ENCODE data around the gene RBM10.
A peak's percentile ranks its signal among the peaks of the same experiment; 100 is the strongest.

Gene RBM10

DNA sequence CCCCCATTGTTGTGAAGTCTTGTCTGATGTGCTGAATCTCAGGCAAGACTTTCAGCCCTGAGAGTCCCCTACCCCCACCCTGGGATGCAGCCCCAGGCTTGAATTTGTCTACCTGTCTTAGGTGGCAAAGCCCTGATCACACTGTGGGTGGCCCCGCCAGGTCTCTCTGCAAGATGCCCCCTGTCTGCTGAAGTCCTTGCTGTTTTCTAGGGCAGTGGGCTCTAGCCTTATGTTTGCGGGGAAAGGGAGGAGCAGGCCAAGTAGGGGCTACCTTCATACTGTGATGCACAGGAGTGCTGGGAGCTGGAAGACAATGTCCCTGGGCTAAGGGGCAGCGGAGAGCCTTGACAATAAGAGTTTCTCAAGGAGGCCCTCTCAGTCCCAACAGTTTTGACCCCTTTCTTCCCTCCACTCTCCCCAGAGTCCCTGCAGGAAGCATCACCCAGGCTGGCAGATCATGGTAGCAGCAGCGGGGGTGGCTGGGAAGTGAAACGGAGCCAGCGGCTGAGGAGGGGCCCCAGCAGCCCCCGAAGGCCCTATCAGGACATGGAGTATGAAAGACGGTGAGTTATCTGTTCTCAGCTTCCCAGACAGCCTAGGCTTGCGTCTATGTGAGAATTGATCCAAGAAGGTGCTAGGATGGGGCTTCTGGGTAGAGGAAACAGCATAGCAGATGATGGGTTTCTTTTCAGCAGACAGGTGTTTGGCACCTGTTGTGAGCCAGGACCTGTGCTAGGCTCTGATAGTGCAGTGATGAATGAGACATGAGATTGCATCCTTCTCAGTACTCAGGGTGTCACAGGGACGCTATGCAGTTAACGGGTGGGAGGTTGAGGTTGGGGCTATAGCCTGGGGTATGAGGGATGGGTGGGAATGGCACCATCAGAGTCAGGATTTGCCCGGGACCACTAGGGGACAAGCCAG lies 2.2 kb downstream of the RBM10 start:
- DNase-seq, result no peak

DNA sequence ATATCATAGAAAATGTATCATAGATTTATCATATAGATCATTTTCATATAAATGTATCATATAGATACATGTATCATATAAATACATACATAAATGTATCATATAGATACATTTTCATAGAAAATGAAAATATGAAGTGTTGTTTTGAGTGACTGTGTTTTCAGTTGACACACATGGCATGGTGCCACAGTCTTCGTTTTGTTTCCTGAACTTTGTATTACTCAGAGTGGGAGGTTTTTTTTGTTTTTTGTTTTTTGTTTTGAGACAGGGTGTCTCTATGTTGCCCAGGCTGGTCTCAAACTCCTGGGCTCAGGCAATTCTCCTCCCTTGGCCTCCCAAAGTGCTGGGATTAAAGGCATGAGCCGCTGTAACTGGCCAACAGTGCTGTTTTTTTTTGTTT lies 3.9 kb downstream of the RBM10 start:
- no peak for DNase-seq

DNA sequence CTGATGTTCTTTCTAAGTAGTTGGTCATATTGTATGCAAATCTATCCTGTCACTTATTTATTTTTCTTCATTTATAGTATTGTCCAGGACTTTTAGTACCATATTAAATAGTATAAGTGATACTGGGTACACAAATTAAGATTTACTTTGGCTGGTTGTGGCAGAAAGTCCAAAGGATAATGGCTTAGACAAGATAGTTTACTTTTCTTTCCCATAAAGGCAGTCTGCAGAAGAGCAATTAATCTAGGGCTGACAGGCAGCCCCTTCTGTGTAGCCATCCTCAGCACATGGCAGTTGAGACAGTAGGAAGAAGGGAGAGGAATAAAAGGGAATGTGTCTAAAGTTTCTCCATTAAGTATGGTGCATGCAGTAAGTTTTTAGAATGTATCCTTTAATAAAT lies 6.4 kb downstream of the RBM10 start:
- DNase-seq, result no peak

DNA sequence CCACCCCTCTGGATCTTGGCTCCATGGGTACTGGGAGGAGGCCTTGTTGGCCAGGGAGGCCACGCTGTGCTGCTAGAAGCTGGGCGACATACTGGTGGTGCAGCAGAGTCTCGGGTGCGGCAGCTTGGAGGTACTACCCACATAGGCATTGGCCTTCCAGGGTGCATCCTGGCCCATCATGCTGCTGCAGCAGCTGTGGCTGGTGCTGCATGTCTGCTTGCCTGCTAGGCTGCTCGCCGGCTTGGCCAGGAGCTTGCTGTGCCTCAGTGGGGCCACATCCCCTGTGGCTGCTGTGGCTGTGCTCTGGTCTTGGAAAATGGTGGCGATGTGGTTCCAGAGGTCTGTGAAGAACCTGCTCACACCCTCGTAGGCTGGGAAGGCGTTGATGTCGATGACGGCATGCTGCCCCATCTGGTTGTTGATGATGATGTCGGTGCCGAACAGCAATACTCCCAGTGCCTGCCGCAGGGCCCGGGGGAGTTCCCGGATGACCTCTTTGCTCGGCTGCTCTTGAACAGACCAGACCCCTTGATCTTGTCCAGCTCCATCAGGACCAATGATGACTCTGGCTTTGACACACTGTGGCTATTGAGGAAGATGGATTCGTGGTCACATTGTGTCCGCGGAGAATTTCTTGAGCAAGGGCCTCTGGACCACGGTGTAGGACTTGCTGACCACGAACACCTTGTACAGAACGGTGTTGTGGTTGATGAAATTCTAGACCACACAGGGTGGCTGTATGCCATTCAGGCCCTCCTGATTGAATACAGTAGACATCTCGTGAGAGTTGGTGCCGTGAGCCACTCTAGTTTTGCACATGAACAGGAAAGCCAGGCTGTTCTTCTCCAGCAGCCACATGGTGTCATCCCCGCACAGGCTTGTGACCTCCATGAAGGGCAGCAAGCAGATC lies 11.8 kb downstream of the RBM10 start:
- peak; percentile 3 for DNase-seq

DNA sequence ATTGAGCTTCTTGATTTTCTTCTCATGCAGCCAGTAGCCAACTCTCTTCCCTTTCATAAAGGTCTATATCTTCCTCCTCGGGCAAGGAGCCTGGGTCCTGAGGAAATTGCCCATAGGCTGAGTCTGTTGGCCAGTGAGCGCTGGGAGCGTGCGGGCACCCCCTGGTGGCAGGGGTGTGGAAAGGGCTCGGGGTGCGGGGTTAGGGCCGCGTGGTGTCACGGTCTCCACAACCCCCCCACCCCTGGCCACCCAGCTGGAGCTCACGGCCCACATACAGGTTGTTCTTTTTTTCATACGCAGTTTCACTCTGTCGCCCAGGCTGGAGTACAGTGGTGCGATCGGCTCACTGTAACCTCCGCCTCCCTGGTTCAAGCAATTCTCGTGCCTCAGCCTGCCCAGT lies 13.1 kb downstream of the RBM10 start:
- no peak for DNase-seq

DNA sequence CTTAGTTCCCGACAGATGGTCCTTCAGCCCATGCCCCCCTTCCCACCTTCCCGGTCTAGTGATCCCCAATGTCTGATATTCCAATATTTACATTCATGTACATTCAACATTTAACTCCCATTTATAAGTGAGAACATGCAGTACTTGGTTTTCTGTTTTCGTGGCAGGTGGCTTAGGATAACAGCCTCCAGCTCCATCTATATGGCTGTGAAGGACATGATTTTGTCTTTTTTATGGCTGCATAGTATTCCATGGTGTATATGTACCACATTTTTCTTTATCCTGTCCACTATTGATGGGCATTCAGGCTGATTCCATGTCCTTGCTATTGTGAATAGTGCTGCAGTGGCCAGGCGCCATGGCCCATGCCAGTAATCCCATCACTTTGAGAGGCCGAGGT lies 13.8 kb downstream of the RBM10 start:
- no peak for DNase-seq

DNA sequence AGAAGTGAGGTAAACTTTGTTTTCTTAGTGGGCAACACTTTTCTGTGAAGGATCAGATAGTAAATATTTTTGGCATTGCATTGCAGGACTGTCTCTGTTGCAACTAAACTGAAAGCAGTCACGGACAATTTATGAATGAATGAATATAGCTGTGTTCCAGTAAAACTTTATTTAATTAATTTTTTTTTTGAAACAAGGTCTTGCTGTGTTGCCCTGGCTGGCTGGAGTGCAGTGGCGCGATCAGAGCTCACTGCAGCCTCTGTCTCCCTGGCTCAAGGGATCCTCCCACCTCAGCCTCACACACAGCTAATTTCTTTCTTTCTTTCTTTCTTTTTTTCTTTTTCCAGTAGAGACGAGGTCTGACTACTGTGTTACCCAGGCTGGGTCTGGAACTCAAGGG lies 15.8 kb downstream of the RBM10 start:
- no peak for DNase-seq

DNA sequence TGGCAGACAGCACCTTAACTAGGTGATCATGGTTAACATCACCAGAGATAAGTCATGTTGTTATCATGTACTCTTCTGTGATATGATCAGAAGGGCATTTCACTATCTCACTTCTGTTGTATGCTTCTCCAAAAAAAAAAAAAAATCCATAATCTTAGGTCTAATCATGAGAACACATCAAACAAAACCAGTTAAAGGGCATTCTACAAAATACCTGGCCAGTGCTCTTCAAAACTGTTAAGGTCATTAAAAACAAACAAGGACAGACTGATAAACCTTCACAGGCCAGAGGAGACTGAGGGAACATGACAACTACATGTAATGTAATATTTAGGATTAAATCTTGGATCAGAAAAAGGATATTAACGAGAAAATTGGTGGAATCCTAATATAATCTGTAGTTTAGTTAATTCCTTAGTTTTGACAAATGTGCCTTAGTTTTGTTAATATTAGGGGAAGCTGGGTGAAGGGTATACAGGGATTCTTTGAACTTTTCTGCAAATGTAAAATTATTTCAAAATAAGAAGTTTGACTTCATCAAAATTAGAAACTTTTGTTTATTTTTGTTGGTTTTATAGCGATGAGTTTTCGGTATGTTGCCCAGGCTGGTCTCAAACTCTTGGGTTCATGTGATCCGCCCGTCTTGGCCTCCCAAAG lies 18.0 kb downstream of the RBM10 start:
- no peak for DNase-seq

DNA sequence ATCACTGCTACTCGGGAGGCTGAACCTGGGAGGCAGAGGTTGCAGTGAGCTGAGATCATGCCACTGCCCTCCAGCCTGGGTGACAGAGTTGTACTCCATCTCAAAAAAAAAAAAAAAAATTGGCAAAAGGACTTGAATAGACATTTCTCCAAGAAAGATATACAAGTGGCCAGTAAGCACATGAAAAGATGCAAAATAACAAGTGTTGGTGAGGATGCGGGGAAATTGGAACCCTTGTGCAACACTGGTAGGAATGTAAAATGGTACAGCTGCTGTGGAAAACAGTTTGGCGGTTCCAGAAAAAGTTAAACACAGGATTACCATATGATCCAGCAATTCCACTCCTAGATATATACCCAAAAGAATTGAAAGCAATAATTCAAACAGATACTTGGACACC lies 19.4 kb downstream of the RBM10 start:
- DNase-seq, result no peak

DNA sequence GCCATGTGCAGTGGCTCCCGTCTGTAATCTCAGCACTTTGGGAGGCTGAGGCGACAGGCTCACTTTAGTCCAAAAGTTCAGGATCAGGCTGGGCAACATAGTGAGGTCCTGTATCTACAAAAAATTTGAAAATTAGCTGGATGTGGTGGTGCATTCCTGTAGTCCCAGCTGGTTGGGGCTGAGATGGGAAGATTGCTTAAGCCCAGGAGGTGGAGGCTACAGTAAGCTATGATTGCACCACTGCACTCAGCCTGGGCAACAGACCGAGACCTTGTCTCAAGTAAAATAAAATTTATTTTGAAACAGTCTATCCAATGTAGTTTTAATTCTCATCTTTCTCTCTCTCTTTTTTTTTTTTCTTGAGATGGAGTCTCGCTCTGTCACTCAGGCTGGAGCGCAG lies 21.1 kb downstream of the RBM10 start:
- DNase-seq, result no peak

DNA sequence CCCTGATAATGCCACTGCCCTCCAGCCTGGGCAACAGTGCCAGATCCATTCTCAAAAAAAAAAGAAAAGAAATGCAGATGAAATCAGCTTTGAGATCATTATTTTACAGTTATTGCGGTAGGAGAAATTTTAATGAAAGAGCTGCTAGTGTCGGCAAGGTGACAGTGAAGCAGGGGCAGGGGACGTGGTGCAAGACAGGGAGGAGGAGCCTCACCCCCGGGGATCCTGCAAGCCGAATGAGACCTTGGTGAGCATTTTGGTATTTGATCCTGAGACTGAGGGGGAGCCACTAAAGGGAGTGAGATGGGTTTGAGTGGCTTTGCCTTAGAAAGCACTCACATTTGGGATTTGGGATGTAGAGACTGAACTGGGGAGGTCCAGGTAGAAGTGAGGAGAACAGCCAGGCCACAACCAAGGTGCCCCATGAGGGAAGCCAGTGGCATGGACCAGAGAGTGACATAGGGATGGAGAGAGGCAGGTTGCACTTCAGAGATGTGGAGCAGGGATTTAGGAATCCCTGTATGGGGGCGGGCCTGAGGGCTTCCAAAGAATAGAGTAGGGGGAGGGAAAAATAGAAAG lies 23.6 kb downstream of the RBM10 start:
- no peak for DNase-seq

DNA sequence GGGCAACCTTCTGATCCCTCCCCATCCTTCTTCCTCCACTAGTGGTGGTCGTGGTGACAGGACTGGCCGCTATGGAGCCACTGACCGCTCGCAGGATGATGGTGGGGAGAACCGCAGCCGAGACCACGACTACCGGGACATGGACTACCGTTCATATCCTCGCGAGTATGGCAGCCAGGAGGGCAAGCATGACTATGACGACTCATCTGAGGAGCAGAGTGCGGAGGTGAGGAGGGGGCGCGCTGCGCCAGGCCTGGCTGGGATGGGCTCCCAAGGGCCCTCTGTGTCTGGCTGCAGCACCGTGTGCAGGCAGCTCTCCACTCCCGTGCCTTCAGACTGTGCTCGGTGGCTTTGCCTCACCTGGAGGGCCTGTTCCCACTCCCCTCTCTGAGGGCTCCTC lies 24.3 kb downstream of the RBM10 start:
- no peak for DNase-seq

DNA sequence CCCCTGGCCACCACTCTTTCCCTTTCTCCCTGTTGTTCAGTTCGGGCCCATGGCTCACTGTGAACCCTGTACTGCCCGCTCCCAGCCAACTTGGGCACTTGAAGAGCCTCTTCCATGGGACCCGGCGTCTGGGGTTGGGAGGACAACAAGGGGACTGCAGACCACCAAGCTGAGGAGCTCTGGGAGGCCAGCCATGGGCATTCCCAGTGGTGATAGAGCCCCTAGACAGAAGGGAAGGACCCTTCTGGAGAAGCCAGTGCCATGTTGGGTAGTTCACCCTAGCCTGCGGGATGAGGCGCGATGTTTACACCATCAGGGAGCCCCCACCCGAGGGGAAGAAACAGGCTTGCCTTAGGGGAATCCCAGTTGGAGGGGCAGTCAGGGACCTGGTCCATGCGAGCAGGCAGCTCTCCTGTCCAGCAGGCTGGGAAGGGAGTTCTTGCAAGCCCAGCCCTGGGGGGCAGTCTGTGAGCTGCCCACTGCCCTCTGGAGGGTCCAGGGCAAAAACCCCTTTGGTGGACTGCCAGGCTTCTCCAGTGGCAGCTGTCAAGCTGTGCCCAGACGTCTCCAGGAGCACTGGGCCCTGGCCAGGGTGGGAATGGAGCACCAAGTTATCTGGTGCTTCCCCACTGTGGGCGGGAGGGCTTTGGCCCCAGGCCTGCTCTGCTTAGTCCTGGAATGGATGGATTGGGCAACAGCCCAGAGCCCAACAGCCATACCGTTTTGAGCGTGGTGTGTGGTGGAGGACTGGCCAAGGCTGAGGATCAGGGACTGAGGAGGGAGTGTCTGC lies 24.9 kb downstream of the RBM10 start:
- no peak for DNase-seq

DNA sequence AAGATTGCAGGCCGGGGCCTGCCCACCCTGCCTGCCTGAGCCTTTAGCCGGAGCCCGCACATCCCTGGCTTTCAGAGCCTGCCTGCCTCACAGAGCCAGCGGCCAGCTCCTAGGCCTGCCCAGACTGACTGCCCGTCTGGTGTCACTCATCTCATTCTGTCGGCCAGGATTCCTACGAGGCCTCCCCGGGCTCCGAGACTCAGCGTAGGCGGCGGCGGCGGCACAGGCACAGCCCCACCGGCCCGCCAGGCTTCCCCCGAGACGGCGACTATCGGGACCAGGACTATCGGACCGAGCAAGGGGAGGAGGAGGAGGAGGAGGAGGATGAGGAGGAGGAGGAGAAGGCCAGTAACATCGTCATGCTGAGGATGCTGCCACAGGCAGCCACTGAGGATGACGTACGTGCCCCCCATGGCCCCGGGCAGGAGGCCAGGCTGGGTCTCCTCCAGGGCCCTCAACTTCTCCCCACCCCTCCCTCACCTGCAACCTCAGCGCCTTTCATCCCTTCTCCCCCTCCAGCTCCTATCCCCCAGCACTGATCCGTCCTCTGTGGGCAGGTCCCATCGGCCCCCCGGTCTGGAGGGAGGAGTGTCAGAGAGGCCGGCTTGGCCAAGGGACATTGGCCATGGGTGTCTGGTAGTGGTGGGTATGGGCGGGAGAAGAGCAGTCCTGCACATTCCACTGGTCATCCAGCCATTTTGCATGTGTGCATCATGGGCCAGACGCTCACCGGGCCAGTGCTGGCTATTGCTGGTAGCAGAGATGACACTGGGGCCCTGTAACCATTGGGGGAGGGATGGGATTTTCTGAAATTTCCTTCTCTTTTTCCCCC lies 26.1 kb downstream of the RBM10 start:
- no peak for DNase-seq

DNA sequence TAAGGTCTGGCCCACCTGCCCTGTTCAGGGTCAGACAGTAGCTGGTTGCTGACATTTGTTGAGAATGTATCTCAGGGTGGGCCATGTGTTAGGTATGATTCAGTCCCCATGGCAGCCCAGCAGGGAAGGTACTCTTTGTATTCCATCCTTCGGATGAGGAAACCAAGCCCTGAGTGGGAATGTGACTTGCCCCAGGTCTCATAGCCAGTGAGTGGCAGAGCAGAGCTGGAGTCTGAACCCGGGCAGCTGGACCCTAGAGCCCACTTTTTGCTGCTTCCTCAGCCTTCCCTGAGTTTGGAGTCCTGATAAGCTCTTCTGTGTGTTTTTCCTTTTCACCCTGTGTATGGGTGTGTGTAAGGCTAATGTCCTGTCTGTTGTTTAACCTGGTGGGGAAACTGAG lies 27.0 kb downstream of the RBM10 start:
- no peak for DNase-seq

DNA sequence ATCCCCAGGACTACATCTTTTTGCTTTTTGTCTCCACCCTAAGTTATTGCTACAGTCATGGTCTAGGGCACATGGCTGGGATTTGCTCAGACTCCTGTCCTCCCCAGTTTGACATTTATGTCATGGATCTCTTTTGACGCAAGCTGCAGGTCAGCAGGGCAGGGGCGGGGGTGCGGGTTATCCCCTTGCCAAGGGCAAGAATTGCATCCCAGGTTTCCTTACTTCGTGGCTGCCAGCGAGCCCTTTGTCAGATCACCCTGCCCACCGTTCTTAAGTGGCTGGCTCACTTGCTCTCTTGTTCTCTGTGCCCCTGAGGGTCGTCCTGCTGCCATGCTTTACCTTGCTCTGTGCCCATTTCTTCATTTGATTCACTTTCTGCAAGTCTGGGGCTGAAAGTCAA lies 27.5 kb downstream of the RBM10 start:
- DNase-seq, result no peak

DNA sequence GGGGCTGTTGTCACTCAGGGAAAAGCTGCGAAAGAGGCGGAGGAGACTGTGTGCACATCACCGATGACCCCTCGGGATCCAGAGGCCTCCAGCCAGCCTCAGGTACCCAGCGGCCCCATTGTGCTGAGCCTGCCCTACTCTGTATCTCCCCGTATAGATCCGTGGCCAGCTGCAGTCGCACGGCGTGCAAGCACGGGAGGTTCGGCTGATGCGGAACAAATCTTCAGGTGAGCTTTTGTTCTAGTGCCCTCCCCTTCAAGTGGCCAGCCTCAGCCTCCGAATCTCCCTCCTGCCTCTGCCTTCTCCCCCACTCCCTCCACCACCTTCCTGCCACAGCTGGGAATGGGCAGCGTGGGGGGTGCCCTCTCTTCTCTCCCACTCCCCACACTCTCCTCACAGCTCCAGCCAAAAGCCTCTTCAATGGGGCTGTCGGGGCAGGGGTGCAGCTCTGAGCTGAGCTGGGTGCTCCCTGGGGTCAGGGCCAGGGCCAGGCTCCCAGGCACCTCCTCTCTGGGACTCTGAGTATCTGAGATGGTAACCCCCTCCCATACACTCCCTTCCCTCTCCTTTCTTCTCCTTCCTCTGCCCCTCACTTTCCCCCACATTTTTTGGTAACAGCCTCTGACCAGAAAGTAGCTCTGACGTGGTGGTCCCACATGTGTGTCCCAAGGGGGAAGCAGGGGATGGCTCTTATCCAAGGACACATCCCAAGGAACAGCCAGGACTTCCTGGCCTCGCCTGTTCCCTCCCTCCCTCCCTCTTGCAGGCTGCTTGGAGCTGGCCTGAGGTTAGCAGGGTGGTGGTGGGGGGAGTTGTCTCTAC lies 28.2 kb downstream of the RBM10 start:
- no peak for DNase-seq

DNA sequence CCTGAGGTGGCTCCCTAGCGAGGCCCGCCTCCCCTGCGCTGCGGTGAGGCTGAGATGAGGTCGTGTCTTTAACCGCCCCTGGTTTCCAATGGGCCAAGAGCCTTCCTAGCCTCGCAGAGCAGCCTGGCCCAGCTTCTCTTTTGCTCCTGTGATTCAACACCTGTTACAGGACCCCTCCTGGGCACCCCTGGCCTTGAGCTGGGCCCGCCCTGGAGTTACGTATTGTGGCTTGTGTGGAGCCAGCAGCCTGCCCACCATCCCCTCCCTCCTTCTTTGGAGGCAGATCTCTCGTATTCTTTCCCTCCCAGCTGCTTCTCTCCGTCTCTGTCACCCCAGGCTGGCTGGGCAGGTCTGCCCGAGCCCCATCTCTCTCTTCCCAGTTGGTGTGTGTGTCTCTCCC lies 29.4 kb downstream of the RBM10 start:
- DNase-seq, result no peak

DNA sequence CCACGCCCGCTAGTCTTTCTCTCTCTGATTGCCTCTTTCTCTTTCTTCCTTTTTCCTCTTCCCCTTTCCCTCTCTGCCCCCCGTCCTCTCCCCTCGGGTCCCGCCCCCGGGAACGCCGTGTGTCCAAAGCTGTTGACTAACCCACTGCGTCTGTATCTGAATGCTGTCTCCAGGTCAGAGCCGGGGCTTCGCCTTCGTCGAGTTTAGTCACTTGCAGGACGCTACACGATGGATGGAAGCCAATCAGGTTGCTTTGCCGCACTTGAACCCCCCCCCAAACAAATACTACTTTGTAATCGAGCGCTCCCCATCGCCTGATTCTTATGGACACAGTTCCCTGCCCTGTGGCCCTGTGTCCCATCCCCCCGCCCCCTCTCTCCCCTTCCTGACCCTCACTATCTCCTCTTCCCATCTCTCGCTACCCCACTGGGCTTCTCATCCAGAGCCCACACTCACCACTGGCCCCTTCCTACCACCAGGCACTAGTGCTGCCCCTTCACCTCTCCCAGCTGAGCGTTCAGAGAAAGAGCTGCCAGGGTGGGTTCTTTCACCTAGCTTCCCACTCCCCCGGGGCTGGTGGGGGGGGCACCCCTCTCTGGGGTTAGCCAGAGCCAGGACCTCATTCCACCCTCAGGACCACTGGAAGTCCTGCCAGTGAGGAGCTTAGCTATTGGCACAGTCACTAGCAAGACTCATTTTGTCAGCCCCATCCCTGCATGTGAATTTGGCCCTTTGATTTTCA lies 30.0 kb downstream of the RBM10 start:
- DNase-seq, result no peak

DNA sequence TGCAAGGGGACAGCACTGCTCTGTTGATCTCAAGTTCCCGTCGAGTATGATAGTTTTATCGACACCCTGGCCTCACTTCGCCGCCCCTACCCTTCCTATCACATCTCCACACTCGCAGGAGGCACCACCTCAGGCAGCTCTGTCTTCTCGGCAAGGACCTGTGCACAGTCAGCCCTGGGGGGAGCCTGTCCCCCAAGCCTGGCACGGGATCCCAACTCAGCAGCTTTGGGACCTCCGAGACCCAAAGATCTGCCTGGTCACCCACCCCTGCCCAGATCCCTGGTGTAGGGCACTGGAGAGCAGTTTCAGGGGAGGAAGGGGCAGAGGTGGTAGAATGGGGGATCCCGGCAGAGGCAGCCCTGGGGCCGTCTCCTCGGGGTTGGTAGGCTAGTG lies 30.6 kb downstream of the RBM10 start:
- DNase-seq, result no peak

Data from fibroblast of upper back skin (primary cell).